Measurements from ENCODE around the gene WWP2. TPM values are rescaled to one million over a fixed set of nuclear protein-coding genes. Genes with fewer than 3 reads are reported as not detected.
"Not testable (repeated sequence)": the region's sequence is repeated elsewhere in the genome, so short reads cannot be mapped to it uniquely, and the experiment has no call there.

WWP2 gene
- total RNA-seq, 3 donors from 2014 or later: 34.7 to 44.2 (median 36.5) TPM

DNA sequence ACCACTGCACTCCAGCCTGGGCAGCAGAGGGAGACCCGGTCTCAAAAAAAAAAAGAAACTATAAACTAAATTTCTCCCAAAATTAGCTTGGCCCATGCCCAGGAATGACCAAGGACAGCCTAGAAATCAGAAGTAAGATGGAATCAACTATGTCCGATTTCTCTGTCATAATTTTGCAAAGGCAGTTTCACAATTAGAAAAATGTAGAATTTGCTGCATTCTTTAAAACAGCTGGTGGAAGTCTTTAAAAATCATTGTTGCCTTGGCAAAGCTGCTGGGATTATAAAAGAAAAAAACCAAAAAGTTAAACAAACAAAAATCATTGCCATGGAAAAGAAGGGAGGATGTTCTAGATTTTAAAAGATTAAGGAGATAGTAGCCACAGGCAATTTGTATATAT lies 32.4 kb downstream of the WWP2 start:
- Mint-ChIP-seq H3K9me3 (no peaks in the 10 kb centered on the region), H3K36me3 (ENCODE audit: insufficient read depth) (peaks cover 16% of the 10 kb centered on the region), H3K27me3 (ENCODE audit: low read depth) (no peaks in the 10 kb centered on the region), H3K4me1 (ENCODE audit: low read depth) (no peaks in the 10 kb centered on the region), H3K4me3 (no peak overlapping the region)
- no peak for ATAC-seq
- no peak for DNase-seq

GRCh38 chr16:69796285-69797118 lies 34.4 kb downstream of the WWP2 start:
- no peaks in the 10 kb centered on the region for H3K9me3 Mint-ChIP-seq
- peaks cover 18% of the 10 kb centered on the region for H3K36me3 Mint-ChIP-seq (ENCODE audit: insufficient read depth)
- peak; percentile 60 to 69 for ATAC-seq
- no peak overlapping the region for H3K4me3 Mint-ChIP-seq
- no peak for DNase-seq
- H3K4me1 Mint-ChIP-seq (ENCODE audit: low read depth): no peaks in the 10 kb centered on the region
- H3K27me3 Mint-ChIP-seq (ENCODE audit: low read depth): no peaks in the 10 kb centered on the region

GRCh38 chr16:69798466-69798865 lies 36.3 kb downstream of the WWP2 start:
- DNase-seq (no peak), ATAC-seq (no peak)
- Mint-ChIP-seq H3K4me1 (ENCODE audit: low read depth) (no peaks in the 10 kb centered on the region), H3K36me3 (ENCODE audit: insufficient read depth) (peaks cover 21% of the 10 kb centered on the region), H3K9me3 (no peaks in the 10 kb centered on the region), H3K4me3 (no peak overlapping the region), H3K27me3 (ENCODE audit: low read depth) (no peaks in the 10 kb centered on the region)

- Mint-ChIP-seq H3K4me1 (ENCODE audit: low read depth) (no peaks in the 10 kb centered on the region), H3K27me3 (ENCODE audit: low read depth) (no peaks in the 10 kb centered on the region), H3K9me3 (no peaks in the 10 kb centered on the region), H3K36me3 (ENCODE audit: insufficient read depth) (peaks cover 25% of the 10 kb centered on the region), H3K4me3 (no peak overlapping the region)
- no peak for DNase-seq
- ATAC-seq: no peak
These were observed 37.5 kb downstream of the WWP2 start for GRCh38 chr16:69799611-69800031.

- ATAC-seq (no peak), DNase-seq (no peak)
- Mint-ChIP-seq H3K9me3 (no peaks in the 10 kb centered on the region), H3K4me1 (ENCODE audit: low read depth) (no peaks in the 10 kb centered on the region), H3K36me3 (ENCODE audit: insufficient read depth) (peaks cover 20% of the 10 kb centered on the region), H3K4me3 (no peak overlapping the region), H3K27me3 (ENCODE audit: low read depth) (no peaks in the 10 kb centered on the region)
These were observed 42.2 kb downstream of the WWP2 start for GRCh38 chr16:69804297-69804696.

- not testable (repeated sequence) for H3K27me3 Mint-ChIP-seq (ENCODE audit: low read depth); H3K4me1 Mint-ChIP-seq (ENCODE audit: low read depth); ATAC-seq; DNase-seq; H3K4me3 Mint-ChIP-seq; H3K9me3 Mint-ChIP-seq
- peaks cover 19% of the 10 kb centered on the region for H3K36me3 Mint-ChIP-seq (ENCODE audit: insufficient read depth)
These were observed 44.6 kb downstream of the WWP2 start for GRCh38 chr16:69806776-69807175.

- H3K4me1 Mint-ChIP-seq (ENCODE audit: low read depth): no peaks in the 10 kb centered on the region
- ATAC-seq (no peak), DNase-seq (no peak)
- no peaks in the 10 kb centered on the region for H3K9me3 Mint-ChIP-seq
- no peak overlapping the region for H3K4me3 Mint-ChIP-seq
- H3K36me3 Mint-ChIP-seq (ENCODE audit: insufficient read depth): peaks cover 23% of the 10 kb centered on the region
- H3K27me3 Mint-ChIP-seq (ENCODE audit: low read depth): no peaks in the 10 kb centered on the region
These were observed 50.5 kb downstream of the WWP2 start for GRCh38 chr16:69812688-69813014.

DNA sequence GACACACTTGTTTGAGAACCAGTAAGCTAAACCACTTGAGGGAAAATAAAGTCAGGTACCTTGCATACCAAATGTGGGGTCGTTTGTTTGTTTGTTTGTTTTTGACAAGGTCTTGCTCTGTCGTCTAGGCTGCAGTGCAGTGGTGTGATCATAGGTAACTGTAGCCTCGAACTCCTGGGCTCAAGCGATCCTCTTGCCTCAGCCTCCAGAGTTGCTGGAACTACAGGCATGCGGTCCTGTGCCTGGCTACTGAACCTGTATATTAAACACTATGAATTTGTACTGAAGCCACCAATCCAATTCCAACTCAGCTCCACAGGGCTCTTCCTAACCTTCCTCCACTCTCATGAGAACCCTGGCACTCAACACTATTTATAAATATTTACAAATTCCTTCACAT lies 51.9 kb downstream of the WWP2 start:
- Mint-ChIP-seq H3K27me3 (ENCODE audit: low read depth) (no peaks in the 10 kb centered on the region), H3K4me3 (no peak overlapping the region), H3K9me3 (no peaks in the 10 kb centered on the region), H3K36me3 (ENCODE audit: insufficient read depth) (peaks cover 28% of the 10 kb centered on the region), H3K4me1 (ENCODE audit: low read depth) (no peaks in the 10 kb centered on the region)
- ATAC-seq (no peak), DNase-seq (no peak)

- Mint-ChIP-seq H3K4me1 (ENCODE audit: low read depth) (no peaks in the 10 kb centered on the region), H3K9me3 (no peaks in the 10 kb centered on the region), H3K36me3 (ENCODE audit: insufficient read depth) (peaks cover 31% of the 10 kb centered on the region), H3K4me3 (no peak overlapping the region), H3K27me3 (ENCODE audit: low read depth) (no peaks in the 10 kb centered on the region)
- ATAC-seq: no peak
- no peak for DNase-seq
These were observed 52.4 kb downstream of the WWP2 start for GRCh38 chr16:69814561-69814960.

GRCh38 chr16:69815216-69815883 lies 53.2 kb downstream of the WWP2 start:
- not testable (repeated sequence) for H3K4me1 Mint-ChIP-seq (ENCODE audit: low read depth); H3K27me3 Mint-ChIP-seq (ENCODE audit: low read depth); DNase-seq; H3K9me3 Mint-ChIP-seq; ATAC-seq; H3K4me3 Mint-ChIP-seq
- H3K36me3 Mint-ChIP-seq (ENCODE audit: insufficient read depth): peaks cover 26% of the 10 kb centered on the region

DNA sequence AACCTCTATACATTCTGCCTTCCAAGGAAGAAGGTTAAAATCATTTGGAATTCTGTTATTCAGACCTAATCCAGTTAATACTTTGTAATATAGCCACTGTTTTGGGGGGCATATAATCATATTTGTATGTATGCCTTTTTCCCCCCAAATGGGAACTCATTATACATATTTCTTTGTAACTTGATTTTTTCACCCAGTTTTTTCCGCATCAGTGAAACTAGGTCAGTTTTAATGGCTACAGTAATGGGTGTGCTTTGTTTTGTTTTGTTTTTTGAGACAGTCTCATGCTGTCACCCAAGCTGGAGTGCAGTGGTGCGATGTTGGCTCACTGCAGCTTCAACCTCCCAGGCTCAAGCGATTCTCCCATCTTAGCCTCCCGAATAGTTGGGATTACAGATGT lies 54.9 kb downstream of the WWP2 start:
- DNase-seq (no peak), ATAC-seq (no peak)
- Mint-ChIP-seq H3K9me3 (no peaks in the 10 kb centered on the region), H3K27me3 (ENCODE audit: low read depth) (no peaks in the 10 kb centered on the region), H3K36me3 (ENCODE audit: insufficient read depth) (peaks cover 26% of the 10 kb centered on the region), H3K4me3 (no peak overlapping the region), H3K4me1 (ENCODE audit: low read depth) (no peaks in the 10 kb centered on the region)

DNA sequence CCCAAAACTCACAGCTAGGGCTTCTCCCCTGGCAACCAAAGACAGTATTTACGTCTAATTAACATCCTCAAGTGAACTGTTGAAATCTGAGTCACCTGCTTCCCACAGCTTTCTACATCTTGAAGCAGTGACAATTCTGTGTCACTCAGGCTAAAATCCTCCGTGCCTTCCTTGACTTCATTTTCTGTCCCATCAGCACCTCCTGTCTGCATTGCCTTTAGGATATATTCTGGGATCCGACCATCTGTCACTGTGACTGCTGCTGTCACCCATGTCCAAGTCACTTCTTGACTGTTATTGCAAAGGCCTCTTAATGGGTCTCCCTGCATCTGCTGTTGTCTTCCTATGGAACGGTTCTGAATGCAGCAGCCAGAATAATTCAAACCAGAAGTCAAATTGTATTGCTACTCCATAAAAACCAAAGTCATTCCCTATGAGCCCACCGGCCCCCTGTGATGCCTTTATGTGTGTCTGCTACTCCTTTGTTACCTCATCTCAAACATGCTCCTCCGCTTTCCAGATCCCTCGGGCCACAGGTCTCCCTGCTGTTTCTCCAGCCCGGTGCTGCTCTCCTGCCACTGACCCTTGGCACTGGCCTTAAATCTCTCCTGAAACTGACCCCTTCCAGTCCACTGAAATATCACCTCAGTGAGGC lies 56.9 kb downstream of the WWP2 start:
- Mint-ChIP-seq H3K4me3 (no peak overlapping the region), H3K4me1 (ENCODE audit: low read depth) (peaks cover 4% of the 10 kb centered on the region), H3K9me3 (no peaks in the 10 kb centered on the region), H3K36me3 (ENCODE audit: insufficient read depth) (peaks cover 30% of the 10 kb centered on the region), H3K27me3 (ENCODE audit: low read depth) (no peaks in the 10 kb centered on the region)
- ATAC-seq (no peak), DNase-seq (no peak)

DNA sequence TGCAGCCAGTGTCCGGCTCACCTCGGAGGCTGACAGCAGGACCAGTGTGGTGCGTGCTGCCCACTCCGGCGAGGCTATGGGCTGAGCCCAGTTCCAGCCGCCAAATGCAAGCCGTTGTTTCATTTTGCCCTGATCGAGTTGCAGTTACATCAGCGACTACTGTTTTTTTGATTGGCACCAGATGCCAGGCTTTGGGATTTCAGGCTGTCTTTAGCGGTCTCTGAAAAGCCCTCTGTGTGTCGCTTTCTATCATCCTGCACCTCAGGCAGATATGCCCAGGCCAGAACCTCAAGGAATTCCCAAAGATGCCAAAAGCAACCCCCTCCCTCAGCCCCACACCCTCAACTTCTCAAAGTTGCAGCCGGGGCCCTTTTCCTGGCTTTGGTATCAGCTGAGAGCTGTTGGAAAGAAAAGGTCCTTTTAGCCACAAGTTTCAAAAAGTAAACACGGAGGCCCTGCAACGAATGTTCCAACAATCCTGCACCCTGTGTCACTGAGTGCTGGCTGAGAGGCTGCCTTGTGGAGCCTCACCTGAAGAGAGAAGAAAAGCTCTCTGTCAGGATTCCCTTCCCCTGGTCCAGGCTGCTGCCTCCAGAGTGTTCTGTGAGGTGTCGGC lies 58.9 kb downstream of the WWP2 start:
- no peak for ATAC-seq
- H3K4me1 Mint-ChIP-seq (ENCODE audit: low read depth): peaks cover 5% of the 10 kb centered on the region
- no peak overlapping the region for H3K4me3 Mint-ChIP-seq
- peaks cover 30% of the 10 kb centered on the region for H3K36me3 Mint-ChIP-seq (ENCODE audit: insufficient read depth)
- no peaks in the 10 kb centered on the region for H3K9me3 Mint-ChIP-seq
- no peaks in the 10 kb centered on the region for H3K27me3 Mint-ChIP-seq (ENCODE audit: low read depth)
- no peak for DNase-seq

GRCh38 chr16:69821844-69822173 lies 59.7 kb downstream of the WWP2 start:
- Mint-ChIP-seq H3K9me3 (no peaks in the 10 kb centered on the region), H3K4me3 (no peak overlapping the region), H3K36me3 (ENCODE audit: insufficient read depth) (peaks cover 27% of the 10 kb centered on the region), H3K27me3 (ENCODE audit: low read depth) (no peaks in the 10 kb centered on the region), H3K4me1 (ENCODE audit: low read depth) (peaks cover 5% of the 10 kb centered on the region)
- DNase-seq: no peak
- ATAC-seq: no peak

Measured in activated T-cell treated with anti-CD3 and anti-CD28 coated beads, Interleukin-2, amount 50 U/mL, for 4 hours (primary cell).